Cardiac septum (tissue), 1 donor: Measurements from ENCODE around the gene TIPARP. TPM values are rescaled to one million over a fixed set of nuclear protein-coding genes. Genes with fewer than 3 reads are reported as not detected.

ENCODE experiments used
- DNase-seq: peaks from one replicate; pipeline ENCODE4 v3.0.0-alpha.2; 2020; ENCODE audit warnings: low spot score
- intact Hi-C: fragments of 100-400 bp; cut with DNase I; formaldehyde crosslinking; loops from one replicate; pipeline ENCODE4 v1.14.0; 2022
- long read RNA-seq: library from polyadenylated mRNA; unstranded; transcript quantifications from one replicate; pipeline ENCODE4 v2.0.0, GENCODE V29; 2021
- total RNA-seq: library from RNA; stranded (reverse); fragmentation: NEBNext Ultra II Directional; extraction: Animal tissue kit (Norgen Biotek cat#: 25700); gene quantifications from one replicate; pipeline ENCODE4 v1.2.1, GENCODE V29; 2021
- donor health status: DM: no; HTN: no; CAD: no.

Gene TIPARP, protein sequence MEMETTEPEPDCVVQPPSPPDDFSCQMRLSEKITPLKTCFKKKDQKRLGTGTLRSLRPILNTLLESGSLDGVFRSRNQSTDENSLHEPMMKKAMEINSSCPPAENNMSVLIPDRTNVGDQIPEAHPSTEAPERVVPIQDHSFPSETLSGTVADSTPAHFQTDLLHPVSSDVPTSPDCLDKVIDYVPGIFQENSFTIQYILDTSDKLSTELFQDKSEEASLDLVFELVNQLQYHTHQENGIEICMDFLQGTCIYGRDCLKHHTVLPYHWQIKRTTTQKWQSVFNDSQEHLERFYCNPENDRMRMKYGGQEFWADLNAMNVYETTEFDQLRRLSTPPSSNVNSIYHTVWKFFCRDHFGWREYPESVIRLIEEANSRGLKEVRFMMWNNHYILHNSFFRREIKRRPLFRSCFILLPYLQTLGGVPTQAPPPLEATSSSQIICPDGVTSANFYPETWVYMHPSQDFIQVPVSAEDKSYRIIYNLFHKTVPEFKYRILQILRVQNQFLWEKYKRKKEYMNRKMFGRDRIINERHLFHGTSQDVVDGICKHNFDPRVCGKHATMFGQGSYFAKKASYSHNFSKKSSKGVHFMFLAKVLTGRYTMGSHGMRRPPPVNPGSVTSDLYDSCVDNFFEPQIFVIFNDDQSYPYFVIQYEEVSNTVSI
- 17.9 TPM for total RNA-seq
- long read RNA-seq, partial matches to known transcripts: 5 of 6 reads
- long read RNA-seq, other reads (novel, unspliced or antisense): 1 of 6 reads

DNA sequence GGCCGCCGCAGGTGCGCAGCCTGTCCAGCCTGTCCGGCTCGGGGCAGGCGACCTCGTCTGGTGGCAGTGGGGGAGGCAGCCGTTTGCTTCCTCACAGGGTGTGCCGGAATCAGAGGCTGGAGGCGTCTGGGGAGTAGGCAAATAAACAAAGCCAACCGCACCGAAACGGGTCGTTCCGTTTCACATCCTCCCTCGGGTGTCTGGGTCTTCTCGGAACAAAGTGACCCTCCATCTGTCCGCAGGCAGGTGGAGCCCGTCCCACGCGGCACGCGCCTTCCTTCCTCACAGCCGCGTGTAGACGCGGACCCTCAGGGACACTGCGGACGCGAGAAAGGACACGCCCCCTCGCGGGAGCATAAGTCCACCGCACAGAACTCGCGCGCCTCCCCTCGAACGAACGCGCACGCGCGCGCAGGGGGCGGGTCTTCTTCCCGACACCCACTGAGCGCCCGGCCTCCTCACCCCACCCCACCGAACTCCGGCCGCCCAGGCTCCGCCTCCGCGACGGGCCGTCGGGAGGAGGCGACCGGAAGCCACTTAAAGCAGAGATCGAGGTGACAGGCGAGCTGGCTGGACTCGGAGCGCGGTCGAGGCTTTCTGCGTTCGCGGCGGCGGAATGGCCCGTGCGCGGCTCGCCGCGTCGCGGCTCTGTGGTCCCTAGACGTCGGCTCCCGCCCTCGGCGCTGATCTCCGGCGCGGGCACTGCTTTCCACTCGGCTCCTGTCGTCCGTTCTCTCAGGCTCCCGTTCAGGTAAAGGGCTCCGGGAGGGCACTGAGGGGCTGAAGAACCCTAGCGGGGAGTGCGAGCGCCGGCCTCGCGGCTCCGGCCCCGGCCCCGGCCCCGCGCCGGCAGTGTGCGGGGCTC is at the start of gene TIPARP:
Gene TIPARP (plus strand): TSS at position 545 of the 865 bp plus-strand sequence. CDS start 3,108 bp downstream, outside the sequence.
- intact Hi-C loops: loop anchor here (1.0 to 5.0 kb wide), 8 partner anchors 69 to 463 kb away; partner anchors contain the start of genes LEKR1 and SSR3
- DNase-seq: peak; percentile 100

DNA sequence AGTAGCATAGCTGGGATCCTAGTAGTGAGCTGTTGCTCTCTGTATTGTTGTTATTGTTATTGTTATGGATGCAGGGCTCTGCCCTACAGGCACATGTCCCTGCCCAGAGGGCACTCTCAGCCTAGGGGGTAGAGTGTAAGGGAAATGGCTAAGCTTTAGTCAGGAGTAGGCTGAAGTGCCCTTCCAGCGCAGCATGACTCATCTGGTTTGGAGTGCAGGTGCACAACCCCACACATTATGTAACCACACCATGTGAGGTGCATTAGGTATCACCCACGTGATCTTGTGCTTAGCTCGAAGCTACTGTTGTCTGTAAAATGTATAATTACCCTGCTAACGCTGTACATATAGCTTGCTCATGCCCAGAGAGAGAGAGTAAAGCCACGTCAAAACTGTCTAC is 48.3 kb upstream of the TIPARP start:
- DNase-seq: no peak
- intact Hi-C loops: no loop called here

DNA sequence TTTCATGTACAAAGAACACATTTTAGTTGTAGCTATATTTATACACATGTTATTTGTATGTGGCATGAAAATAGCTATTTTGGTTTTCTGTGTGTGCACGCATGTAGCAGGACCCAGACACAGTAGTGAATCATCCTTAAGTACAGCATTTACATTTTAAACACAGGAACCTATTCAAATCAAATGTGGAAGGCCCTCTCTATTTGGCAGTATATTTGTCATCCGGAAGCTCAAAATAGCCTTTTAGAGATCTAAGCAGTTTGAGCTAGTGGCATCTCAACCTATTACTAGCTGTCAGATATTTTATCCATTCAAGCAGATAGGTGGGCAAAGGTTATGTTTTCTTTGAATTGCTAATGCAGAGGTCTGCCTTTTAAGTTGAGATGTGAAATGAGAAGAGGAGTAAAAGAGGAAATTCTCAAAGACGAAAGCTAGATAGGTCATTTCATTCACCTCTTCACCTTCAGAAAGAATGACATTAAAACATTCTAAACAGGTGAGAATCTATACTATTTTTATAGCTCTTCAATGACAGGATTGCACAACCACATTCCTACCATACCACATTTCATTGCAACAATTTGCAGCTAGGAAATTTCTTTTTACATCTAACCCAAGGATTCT is 46.3 kb upstream of the TIPARP start:
- intact Hi-C loops: no loop called here
- no peak for DNase-seq

DNA sequence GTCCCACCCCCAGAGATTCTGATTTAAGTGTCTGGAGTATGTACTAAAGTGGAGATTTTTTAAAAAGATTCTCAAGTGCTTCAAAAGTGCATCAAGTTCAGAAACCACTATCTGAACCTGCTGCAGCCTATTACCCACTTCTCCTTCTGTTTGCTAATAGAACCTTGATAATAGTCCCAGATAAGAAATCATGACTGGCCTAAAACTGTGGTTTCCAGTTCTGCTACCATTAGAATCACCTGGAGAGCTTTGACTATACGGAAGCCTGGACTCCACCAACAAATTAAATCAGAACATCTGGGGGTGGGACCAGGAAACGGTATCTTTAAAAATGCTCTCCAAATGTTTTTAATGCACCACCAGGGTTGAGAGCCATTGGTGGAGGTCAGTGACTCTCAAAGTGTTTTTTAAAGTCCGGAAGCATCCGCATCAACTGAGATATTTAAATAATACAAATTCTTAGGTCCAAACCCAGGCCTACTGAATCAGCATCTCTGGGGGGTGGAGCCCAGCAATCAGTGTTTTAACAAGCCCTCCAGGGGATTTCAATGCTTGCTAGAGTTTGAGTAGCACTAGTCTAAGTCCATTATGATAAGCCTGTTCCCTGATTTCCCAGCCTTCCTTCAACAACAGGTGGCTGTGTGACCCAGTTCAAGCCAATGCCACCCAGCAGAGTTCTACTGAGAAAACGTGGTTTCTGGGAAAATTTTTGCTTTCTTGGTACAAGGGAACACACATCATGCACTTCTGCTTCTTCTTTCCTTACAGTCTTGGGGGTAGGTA is 45.4 kb upstream of the TIPARP start:
- intact Hi-C loops: no loop called here

DNA sequence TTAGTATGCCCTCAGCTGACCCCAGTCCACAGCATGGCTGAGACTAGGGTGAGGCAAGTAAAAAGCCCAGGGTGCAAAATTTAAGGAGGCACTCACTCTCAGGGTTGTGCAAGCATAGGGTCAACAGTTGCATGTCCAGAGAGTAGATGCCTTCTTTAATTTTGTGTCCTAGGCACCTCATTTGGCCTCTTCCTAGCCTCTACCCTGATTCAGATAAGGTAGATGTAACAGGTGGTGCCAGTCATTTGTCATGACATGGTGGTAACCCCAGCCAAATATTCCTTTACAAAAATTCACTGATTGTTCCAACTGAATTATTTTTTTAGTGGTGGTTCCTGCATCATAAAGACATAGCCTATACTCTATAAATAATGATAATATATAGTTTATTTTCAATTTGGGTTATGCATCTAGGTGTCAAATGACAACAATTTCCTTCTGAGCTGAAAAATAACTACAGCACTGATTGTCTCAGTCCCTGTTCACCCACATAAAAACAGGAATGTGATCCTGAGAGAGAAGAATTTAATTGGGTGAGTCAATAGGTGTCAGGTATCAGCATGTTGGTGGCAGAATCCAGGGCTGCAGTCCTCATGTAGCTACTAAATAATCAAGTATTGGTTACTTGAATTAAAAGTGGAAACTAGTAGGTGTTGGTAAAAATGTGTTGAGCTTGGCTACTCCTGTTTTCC is 44.2 kb upstream of the TIPARP start:
- DNase-seq: no peak
- intact Hi-C loops: no loop called here

More for the DNA sequence above, 45.4 kb upstream of the TIPARP start:
- no peak for DNase-seq

DNA sequence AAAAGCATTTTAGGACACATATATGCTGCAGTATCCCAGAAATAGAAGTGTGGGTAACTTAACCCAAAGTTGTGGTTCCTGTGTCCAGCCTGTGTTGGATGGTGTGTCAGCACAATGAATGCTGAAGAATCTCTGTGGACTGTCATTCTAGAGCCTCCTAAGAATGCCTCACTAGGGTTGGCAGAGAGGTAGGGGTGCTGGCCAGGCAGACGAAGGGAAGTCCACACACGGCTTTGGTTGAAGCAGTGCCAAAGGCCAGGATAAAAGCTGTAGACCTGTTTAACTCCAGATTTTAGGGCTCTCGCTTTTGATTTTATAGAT is 43.7 kb upstream of the TIPARP start:
- no peak for DNase-seq
- intact Hi-C loops: no loop called here

DNA sequence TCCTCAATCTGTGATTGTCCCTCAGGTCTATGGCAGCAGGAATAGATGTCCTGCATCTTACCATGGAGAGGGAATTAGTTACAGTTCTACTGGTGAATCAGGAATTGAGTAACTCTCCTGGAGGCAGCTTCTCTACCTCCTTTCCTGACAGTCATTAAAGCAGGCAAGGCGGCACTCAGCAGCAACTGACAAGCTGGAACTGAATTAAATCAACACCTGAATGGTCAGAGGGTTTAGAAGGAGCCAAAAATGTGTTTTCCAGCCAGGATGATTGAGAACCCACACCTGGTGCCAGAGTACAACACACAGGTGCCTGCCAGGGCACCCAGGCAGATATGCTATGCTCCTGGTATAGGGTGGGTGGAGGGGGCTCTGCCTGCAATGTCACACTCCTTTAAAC is 43.1 kb upstream of the TIPARP start:
- no peak for DNase-seq
- intact Hi-C loops: no loop called here

DNA sequence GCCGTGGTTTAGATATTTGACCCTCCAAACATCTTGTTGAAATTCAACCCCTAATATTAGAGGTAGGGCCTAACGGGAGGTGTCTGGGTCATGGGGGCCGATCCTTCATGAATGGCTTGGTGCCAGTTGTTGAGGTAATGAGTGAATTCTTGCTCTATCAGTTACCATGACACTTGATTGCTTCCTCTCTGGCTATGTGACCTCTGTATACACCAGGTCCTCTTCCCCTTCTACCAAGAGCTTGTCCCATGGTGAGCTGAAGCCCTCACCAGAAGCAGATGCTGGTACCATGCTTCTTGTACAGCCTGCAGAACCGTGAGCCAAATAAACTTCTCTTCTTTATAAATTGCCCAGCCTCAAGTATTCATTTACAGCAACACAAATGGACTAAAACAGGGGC is 41.8 kb upstream of the TIPARP start:
- intact Hi-C loops: no loop called here

DNA sequence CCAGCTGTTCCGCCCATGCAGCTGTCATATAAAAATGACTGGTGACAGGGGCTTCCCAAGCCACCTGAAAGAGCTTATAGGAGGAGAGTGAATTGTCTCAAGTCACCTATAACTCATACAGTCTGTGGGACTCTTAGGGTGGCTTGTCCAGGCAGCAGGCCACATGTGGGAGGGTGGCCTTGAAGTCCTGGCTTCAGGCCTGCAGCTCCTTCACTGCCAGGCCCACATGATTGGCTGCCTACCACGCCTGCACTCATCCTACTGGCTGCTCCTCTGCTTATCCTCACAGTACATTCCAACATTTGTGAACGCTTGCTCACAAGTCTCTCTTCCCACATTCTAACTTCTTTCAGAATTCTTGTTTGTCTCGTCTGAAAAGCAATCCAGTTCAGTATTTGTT is 41.1 kb upstream of the TIPARP start:
- intact Hi-C loops: no loop called here
- DNase-seq: no peak

More for the DNA sequence above, 41.8 kb upstream of the TIPARP start:
- DNase-seq: no peak

DNA sequence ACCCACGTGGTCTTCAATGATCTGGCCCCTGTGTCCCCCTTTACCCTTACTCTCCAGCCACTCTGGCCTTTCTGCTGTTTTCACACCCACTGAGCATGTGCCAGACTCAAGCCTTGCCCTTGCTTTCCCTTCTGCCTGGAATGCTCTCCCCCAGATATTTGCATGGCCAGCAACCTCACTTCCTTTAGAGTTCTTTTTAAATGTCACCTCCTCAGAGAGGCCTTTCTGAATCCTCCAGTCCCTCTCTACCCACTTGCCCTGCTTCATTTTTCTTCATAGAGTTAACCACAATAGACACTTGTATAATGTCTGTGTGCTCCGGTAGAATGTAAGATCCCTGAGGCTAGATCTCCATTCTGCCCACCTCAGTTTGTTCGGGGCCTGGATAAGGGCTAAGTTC is 39.4 kb upstream of the TIPARP start:
- intact Hi-C loops: no loop called here
- DNase-seq: no peak

DNA sequence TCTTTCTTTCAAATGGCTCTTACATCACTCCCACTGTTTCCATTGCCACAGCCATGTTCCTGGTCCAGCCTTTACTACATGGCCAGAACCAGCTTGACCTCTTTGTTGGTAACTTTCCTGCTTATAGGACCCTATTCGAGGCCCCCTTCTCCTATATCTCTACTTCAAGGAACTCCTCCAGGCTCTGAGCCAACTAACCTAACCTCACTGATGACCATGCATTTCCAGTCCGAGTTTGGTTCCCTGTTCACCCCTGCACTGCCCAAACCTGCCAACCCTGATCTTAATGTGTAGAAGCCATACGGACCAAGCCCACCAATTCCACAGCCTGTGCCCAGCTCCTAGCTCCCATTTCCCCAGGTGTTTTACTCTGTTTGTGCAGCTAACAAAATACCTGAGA is 38.4 kb upstream of the TIPARP start:
- no peak for DNase-seq
- intact Hi-C loops: no loop called here

DNA sequence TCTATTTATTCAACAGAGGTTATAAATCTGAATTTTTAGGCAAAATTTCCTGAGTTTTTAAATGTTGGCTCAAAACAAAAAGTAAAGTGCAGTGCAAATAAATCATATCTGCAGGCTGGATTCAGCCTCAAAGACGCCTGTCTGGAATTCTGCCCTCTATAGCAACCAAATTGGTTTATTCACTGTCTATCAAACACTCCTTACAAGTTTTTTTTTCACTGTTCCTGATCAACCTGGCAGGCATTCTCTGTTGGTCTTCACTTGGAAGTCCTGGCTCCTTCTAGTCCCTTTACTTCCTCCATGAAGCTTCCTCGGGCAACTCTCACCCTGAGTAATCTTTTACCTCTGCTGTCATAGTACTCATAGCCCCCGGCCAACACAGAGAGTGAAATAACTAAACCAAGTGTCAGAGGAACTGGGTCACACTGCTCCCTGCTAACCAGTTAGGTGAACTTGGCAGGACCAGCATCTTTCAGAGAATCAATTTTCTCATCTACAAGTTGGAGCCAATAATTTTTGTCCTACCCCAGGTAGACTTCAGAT is 36.8 kb upstream of the TIPARP start:
- intact Hi-C loops: no loop called here
- DNase-seq: no peak

DNA sequence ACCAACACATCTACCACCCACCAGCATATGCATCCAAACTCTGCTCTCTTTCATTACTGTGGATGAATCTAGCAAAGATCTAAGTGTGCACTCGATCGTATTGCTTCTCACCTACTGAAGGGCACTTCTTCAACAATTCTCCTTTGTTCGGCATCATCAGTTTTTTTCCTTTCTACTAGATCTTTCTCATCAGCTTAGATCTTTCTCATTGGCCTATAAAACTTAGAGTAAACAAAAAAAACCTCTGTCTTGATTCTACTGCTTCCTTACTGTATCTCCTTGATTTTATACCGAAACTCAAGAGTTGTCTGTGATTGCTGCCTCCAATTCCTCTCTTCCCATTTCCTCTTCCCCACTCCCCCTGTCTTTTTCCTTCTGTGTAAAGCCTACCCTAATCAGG is 36.1 kb upstream of the TIPARP start:
- intact Hi-C loops: no loop called here
- no peak for DNase-seq

DNA sequence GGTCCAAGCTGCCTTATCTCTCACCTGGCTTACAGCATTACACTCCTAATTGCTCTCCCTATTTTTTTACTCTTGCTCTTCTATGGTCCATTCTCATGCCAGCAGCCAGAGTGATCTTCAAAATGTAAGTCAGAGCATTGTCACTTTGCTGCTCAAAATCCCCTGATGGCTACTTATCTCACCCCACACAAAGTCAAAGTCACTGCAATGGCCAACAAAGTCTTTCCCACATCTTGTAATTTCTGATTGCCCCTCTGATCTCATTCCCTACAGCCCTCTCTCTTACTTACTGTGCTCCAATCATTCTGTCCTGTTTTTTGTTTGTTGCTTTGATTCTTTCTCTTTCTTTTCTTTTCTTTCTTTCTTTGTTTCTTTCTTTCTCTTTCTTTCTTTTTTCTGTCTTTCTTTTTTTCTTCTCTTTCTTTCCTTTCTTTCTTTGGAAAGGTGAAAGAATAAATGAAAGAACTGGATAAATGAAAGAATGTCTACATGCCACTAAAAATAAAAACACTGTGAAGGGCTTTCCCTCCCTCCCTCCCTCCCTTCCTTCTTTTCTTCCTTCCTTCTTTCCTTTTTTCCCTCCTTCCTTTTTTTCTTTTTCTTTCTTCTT is 34.9 kb upstream of the TIPARP start:
- DNase-seq: no peak
- intact Hi-C loops: no loop called here

DNA sequence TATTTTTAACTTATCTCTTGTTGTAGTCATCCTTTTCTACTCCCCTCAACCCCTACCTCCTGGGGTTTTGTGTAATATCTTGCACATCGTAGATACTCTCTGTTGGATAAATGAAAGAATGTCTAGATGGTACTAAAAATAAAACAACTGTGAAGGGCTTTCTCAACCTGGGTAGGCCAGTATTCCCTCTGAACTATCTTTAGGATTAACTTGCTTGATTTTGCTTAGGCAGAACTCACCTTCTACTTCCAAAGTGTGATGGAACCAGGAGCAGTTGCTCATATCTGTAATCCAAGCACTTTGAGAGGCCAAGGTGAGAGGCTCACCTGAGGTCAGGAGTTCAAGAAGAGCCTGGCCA is 32.8 kb upstream of the TIPARP start:
- intact Hi-C loops: no loop called here

DNA sequence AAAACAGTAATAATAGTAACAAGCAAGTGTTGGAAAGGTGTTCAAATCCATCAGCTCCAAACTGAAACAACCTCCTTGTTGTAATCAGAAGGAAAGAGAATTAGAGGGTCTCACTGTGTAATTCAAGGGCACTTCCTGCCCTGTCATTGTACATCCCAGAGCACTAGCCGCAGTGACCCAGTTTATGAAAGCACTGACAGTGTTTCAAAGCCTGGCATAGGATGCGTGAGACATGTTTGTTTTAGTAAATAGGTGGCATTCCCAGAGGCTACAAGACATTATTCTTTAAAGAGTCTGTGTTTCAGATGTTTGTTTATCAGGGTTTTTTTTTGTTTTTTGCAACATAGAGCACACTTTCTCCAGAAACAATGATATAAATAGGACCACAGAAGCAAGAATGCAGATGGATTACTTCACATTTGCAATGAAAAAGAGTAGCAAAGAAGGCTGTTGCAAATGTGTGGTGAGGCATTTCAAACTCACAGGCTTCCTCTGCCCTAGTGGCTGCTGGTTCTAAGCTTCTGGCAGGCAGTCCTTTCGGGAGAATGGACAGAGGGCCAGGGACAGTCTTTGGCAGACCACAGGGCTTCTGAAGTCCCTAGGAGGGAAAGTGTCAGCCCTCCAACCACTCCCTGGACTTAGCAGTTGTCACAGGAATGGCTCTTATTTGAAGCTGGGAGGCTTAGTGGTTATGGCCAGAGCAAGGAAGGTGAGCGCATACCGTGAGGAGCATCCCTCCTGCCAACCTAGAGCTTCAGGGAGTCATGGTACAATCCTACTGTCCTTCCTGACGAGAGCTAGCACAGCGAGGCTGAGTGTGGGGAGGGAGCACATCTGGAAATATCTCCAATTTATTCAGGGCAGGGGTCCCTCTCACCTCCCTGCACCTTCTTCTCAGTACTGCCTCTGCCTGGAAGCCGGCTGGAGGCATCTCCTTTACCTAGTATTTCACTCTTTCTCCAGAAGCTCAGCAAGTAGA is 31.4 kb upstream of the TIPARP start:
- intact Hi-C loops: no loop called here
- DNase-seq: no peak

More for the DNA sequence above, 32.8 kb upstream of the TIPARP start:
- no peak for DNase-seq
